ENCODE measurements around the gene CHN1. TPM values are rescaled to one million over a fixed set of nuclear protein-coding genes. Genes with fewer than 3 reads are reported as not detected.

Gene CHN1
- total RNA-seq, 2 experiments from 2014 or later: 3.8 to 6.2 TPM

DNA sequence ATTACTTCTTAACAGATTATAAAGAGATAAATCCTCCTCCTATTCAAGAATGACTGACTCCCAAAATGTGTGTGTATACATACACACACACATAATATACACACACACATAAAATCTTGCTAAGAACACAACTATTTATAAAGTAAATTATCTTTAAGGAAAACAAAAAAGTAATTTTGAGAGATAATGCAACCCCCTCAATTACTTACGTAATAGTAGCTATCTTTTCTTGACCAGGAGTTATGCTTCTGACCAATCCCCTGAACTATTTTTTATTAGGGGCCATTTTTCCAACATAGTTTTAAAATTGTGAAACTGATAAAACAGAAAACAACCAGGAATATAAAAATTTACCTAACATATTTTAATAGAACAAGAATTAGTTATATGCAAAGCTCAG lies 127.9 kb downstream of the CHN1 start:
- CTCF ChIA-PET: interaction anchor here (1.0 to 1.2 kb wide), 2 partner anchors 13 to 128 kb away, joined by 3 read pairs; no protein-coding TSS in a partner anchor
- Mint-ChIP-seq H3K27ac (no peak overlapping the region), H3K4me1 (ENCODE audit: low read depth) (no peaks in the 10 kb centered on the region), H3K9me3 (no peaks in the 10 kb centered on the region), H3K4me3 (no peak overlapping the region), H3K27me3 (no peaks in the 10 kb centered on the region), H3K36me3 (no peaks in the 10 kb centered on the region)
- POLR2A ChIA-PET: no interaction called here
- intact Hi-C loops (cut with micrococcal nuclease): no loop called here
- no peak for DNase-seq

DNA sequence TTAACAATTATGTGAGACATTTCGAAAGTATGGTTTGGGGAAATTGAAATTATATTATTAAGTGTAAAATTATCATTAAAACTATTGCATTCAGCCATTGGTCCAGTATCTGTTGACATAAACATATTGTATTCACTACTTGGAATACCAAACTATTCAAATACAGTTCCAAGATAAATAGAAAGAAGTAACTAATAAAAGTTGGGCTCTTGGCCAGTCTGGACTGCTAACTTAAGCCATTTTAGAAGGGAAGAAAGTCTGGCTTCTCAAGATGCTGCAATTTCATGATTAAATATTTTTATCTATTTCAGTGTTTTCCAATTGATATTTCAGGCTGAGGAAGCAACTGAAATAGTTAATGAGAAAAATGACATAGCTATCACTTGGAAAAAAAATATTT lies 131.1 kb downstream of the CHN1 start:
- no peaks in the 10 kb centered on the region for H3K27me3 Mint-ChIP-seq
- no peaks in the 10 kb centered on the region for H3K4me1 Mint-ChIP-seq (ENCODE audit: low read depth)
- ChIA-PET CTCF (no interaction called here), POLR2A (no interaction called here)
- H3K27ac Mint-ChIP-seq: no peak overlapping the region
- no peaks in the 10 kb centered on the region for H3K9me3 Mint-ChIP-seq
- no peak for DNase-seq
- H3K36me3 Mint-ChIP-seq: no peaks in the 10 kb centered on the region
- H3K4me3 Mint-ChIP-seq: no peak overlapping the region
- intact Hi-C loops (cut with micrococcal nuclease): no loop called here

DNA sequence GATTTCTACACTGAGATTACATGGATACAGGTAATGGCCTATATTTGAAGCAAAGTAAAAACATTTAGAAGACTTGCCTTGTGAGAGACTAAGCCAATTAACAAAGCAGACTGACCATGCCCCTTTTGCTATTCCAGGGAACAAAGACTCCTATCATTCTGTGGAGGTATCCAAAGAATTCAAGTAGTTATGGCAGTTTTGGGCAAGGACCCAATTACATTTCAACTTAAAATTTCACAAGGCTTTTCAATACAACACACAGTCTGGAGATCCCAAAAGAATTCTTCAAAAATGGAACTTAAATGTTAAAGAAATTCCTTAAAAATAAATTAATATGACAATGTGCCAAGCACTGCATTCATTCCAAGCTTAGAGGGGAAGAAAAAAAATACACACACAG lies 131.7 kb downstream of the CHN1 start:
- H3K36me3 Mint-ChIP-seq: no peaks in the 10 kb centered on the region
- H3K4me3 Mint-ChIP-seq: no peak overlapping the region
- intact Hi-C loops (cut with micrococcal nuclease): no loop called here
- no peaks in the 10 kb centered on the region for H3K9me3 Mint-ChIP-seq
- ChIA-PET POLR2A (no interaction called here), CTCF (no interaction called here)
- DNase-seq: no peak
- H3K27me3 Mint-ChIP-seq: no peaks in the 10 kb centered on the region
- no peaks in the 10 kb centered on the region for H3K4me1 Mint-ChIP-seq (ENCODE audit: low read depth)
- H3K27ac Mint-ChIP-seq: no peak overlapping the region

DNA sequence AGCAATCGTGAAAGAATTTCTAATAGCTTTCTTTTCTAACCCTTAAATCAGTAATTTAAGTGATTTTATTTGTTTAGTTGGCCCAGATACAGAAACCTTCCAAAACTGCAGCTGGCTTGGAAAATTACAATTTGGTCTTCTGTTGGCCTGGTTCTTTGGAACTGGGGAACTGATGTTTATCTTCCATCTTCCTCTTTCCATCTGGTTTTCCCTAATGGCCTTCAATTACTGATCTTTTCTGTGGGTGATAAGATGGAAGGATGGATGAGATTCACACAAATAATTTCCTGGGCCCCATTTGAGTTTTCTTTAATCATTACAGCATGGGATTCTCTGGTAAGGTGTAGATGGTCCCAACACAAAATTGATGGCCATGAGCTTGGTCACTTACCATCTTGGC lies 134.4 kb downstream of the CHN1 start:
- DNase-seq: no peak
- no peaks in the 10 kb centered on the region for H3K36me3 Mint-ChIP-seq
- ChIA-PET POLR2A (no interaction called here), CTCF (no interaction called here)
- no peaks in the 10 kb centered on the region for H3K27me3 Mint-ChIP-seq
- H3K4me3 Mint-ChIP-seq: no peak overlapping the region
- no peaks in the 10 kb centered on the region for H3K4me1 Mint-ChIP-seq (ENCODE audit: low read depth)
- H3K27ac Mint-ChIP-seq: no peak overlapping the region
- intact Hi-C loops (cut with micrococcal nuclease): no loop called here
- no peaks in the 10 kb centered on the region for H3K9me3 Mint-ChIP-seq

DNA sequence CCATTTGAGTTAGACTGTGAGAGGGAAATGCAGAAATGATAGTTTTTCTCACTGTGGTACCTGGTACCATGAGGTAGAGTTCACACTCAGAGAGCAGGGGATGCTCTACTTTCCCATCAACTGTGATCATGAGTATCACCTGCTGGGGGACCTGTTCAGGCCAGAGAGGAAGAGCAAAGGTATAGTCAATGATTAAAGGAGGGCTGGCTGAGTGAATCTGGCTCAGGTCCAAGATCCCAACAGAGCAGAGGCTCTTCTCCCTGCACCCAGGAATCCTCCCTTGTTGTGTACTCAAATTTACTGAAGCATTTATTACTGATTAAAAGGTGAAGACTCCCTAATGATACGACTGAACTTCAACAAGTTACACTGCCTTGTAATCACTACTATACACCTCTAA lies 136.3 kb downstream of the CHN1 start:
- intact Hi-C loops (cut with micrococcal nuclease): no loop called here
- H3K4me1 Mint-ChIP-seq (ENCODE audit: low read depth): no peaks in the 10 kb centered on the region
- no peaks in the 10 kb centered on the region for H3K9me3 Mint-ChIP-seq
- H3K27ac Mint-ChIP-seq: no peak overlapping the region
- no peaks in the 10 kb centered on the region for H3K27me3 Mint-ChIP-seq
- CTCF ChIA-PET: no interaction called here
- POLR2A ChIA-PET: no interaction called here
- DNase-seq: no peak
- H3K36me3 Mint-ChIP-seq: no peaks in the 10 kb centered on the region
- H3K4me3 Mint-ChIP-seq: no peak overlapping the region

DNA sequence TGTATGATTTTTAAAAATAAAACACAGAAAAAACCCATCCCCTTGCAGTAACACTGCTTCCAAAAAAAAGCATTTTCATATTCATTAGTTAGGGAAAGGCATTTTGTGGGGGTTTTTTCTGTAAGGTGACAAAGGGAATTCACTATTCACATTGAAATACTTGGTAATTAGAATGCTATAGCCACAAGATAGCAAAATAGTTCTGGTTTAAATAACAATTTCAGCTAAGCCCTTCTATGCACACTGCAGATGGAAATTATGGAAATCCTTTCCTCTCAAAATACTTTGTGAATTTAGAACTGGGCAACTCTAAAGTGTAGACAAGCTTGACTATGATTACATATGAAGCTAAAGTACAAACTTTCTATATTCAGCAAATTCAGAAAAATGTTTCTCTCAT lies 138.8 kb downstream of the CHN1 start:
- CTCF ChIA-PET: interaction anchor here (0.9 to 1.1 kb wide), 2 partner anchors 10 to 95 kb away, joined by 3 read pairs; no protein-coding TSS in a partner anchor
- POLR2A ChIA-PET: no interaction called here
- no peak for DNase-seq

DNA sequence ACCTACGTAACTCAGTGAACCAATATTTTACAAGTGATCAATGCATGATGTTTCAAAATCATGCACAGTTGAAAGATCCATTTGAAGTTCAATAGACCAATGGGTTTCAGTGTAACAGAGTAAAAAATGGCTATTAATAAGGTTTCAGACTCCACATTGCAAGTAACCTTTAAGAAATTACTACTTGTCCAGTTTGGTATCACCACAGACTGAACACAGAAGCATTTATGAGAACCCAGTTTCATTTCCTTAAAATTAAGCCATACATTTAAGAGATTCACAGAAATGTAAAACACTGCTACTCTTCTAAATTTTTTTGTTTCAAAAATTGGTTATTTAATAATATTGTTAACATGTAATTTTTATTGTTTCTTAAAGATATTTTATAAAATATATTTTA lies 142.0 kb downstream of the CHN1 start:
- DNase-seq: no peak
- Mint-ChIP-seq H3K4me3 (no peak overlapping the region), H3K27ac (no peak overlapping the region), H3K36me3 (no peaks in the 10 kb centered on the region), H3K4me1 (ENCODE audit: low read depth) (no peaks in the 10 kb centered on the region), H3K27me3 (no peaks in the 10 kb centered on the region), H3K9me3 (no peaks in the 10 kb centered on the region)
- intact Hi-C loops (cut with micrococcal nuclease): no loop called here
- POLR2A ChIA-PET: no interaction called here
- CTCF ChIA-PET: no interaction called here

More for the DNA sequence above, 138.8 kb downstream of the CHN1 start:
- no peak overlapping the region for H3K27ac Mint-ChIP-seq
- H3K4me3 Mint-ChIP-seq: no peak overlapping the region
- intact Hi-C loops (cut with micrococcal nuclease): no loop called here
- no peaks in the 10 kb centered on the region for H3K9me3 Mint-ChIP-seq
- H3K27me3 Mint-ChIP-seq: no peaks in the 10 kb centered on the region
- H3K36me3 Mint-ChIP-seq: no peaks in the 10 kb centered on the region
- no peaks in the 10 kb centered on the region for H3K4me1 Mint-ChIP-seq (ENCODE audit: low read depth)

DNA sequence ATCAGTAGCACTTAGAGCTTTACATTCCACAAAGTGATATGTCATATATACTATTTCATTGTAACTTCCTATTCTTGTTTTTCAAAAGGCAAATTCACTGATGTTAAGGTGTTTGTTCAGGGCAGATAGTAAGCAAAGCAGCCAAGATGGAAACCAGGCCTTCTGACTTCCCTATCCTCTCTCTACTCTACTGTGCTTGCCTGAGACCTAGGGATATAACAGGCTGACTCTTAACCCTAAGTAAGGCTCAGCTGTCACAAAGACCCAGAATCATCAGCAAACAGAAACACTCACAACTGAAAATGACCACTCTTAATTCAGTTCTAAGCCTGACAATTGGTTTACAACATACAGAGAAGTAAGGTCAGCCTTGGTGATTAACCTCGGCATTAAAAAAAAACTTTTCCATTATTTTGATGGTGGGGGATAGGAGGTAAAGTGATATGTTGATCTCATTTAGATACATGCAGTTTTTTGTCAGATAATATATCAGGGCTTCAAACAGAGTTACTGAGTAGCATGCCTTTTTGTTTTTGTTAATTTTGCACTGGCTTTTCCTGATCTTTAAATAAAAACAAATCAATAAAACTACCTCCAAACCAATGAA lies 145.5 kb downstream of the CHN1 start:
- no peaks in the 10 kb centered on the region for H3K27me3 Mint-ChIP-seq
- H3K27ac Mint-ChIP-seq: no peak overlapping the region
- intact Hi-C loops (cut with micrococcal nuclease): no loop called here
- no peaks in the 10 kb centered on the region for H3K9me3 Mint-ChIP-seq
- H3K4me3 Mint-ChIP-seq: no peak overlapping the region
- ChIA-PET POLR2A (no interaction called here), CTCF (interaction anchor here (1.5 kb wide), 1 partner anchor 56 kb away, joined by 3 read pairs; no protein-coding TSS in a partner anchor)
- no peak for DNase-seq
- no peaks in the 10 kb centered on the region for H3K4me1 Mint-ChIP-seq (ENCODE audit: low read depth)
- no peaks in the 10 kb centered on the region for H3K36me3 Mint-ChIP-seq

DNA sequence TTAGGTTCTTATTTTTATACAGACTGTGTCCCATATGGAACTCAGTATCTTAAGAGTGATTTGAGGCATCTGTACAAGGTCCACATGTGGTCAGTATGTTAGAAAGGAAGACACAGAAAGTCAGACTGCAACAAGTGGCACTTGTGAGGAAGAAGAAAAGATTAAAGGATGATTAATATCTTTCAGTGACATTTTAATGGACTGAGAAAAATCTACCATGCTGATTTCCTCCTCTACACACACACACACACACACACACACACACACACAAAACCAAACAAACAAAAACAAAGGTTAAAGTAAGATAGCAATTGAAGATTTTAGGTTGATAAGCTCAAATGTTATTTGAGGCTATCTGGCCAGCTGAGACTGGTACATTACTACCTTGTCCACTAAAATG lies 146.4 kb downstream of the CHN1 start:
- Mint-ChIP-seq H3K27me3 (no peaks in the 10 kb centered on the region), H3K9me3 (no peaks in the 10 kb centered on the region), H3K4me1 (ENCODE audit: low read depth) (no peaks in the 10 kb centered on the region), H3K36me3 (no peaks in the 10 kb centered on the region), H3K27ac (no peak overlapping the region), H3K4me3 (no peak overlapping the region)
- ChIA-PET POLR2A (no interaction called here), CTCF (no interaction called here)
- no peak for DNase-seq
- intact Hi-C loops (cut with micrococcal nuclease): no loop called here

DNA sequence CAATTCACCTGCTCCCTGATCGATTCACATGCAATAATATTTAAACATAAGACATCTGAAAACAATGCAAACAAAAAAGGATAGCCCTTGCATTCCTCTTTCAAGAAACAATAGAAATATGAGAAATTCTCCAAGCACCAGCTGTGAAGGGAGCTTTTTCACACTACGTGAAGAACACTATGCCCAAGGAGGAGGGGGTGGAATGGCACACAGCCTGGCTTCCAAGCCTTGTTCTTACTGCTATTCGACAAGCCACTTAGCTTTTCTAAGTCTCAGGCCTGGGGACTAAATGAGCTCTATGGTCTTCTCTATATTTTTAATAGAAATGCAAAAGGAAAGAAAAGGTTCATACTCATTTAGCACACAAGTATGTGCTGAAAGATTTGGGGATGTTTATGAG lies 148.7 kb downstream of the CHN1 start:
- no peaks in the 10 kb centered on the region for H3K27me3 Mint-ChIP-seq
- no peak for DNase-seq
- H3K9me3 Mint-ChIP-seq: no peaks in the 10 kb centered on the region
- H3K4me3 Mint-ChIP-seq: no peak overlapping the region
- H3K4me1 Mint-ChIP-seq (ENCODE audit: low read depth): no peaks in the 10 kb centered on the region
- H3K36me3 Mint-ChIP-seq: no peaks in the 10 kb centered on the region
- ChIA-PET POLR2A (no interaction called here), CTCF (no interaction called here)
- no peak overlapping the region for H3K27ac Mint-ChIP-seq
- intact Hi-C loops (cut with micrococcal nuclease): no loop called here

DNA sequence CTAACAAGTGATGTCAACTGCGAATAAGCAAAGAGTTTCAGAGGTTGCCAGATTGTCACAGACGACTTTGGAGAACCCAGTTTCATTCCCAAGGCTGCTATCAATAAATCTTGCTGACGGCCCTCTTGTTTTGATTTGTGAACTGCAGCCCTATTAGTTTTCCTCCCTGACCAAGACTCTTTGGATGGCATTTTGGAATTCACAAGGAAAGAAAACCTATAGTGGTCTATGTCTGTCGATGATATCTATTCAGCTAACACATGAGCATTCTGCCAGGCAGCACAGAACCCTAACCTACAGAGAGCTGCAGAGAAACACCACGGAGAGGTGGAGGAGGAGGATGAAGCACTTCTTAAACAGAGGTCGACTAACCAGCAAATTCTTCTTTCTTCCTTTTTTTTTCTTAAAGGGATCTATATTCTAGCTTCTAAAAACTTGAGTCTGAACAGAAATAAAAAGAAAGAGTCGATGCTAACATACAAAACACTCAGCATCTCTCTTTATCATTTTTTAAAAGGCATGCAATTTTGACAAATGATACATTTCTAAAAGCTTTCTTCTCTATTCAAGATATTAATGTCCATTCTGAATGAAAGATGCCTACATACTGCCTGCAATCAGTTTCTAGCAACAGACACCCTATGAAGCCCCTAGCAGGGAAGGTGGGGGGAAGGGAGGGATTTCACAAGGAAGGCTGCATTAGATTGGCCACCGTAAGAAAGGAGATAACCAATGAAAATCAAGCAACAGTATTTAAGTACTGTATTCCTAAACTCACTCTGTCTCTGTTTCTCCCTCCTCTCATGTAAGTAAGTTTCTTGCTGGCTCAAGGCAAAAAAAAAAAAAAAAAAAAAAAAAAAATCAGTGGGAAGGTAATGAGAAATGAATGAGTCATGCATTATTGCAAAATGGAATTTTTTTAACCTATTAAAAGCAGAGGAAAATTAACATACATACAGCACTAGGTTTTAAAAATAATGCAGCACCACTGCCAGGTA lies 157.9 kb downstream of the CHN1 start:
- H3K9me3 Mint-ChIP-seq: no peaks in the 10 kb centered on the region
- intact Hi-C loops (cut with micrococcal nuclease): no loop called here

DNA sequence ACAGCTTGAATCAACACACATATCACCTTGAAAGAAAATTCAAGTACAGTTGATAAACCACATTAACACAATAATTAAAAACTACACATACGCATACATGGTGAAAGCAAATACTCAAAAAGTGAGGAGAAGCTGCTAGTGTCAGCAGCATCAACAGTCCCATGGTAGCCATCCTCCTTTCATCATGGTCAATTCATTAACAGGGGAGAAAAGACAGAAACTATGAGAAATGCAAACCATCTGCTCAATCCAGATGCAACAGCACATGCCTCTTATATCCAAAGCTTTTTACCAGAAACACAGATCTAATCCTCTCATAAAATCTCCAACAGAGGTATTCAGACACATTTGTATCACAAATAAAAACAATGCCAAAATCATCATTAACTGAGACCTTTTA lies 159.0 kb downstream of the CHN1 start:
- no peaks in the 10 kb centered on the region for H3K36me3 Mint-ChIP-seq
- CTCF ChIA-PET: interaction anchor here (1.0 to 1.1 kb wide), 2 partner anchors 75 to 97 kb away, joined by 3 to 4 read pairs; no protein-coding TSS in a partner anchor
- no peaks in the 10 kb centered on the region for H3K27me3 Mint-ChIP-seq
- intact Hi-C loops (cut with micrococcal nuclease): no loop called here
- DNase-seq: no peak
- no peak overlapping the region for H3K27ac Mint-ChIP-seq
- H3K9me3 Mint-ChIP-seq: no peaks in the 10 kb centered on the region
- H3K4me1 Mint-ChIP-seq (ENCODE audit: low read depth): peaks cover 14% of the 10 kb centered on the region
- POLR2A ChIA-PET: no interaction called here
- peak overlapping the region; percentile 3 for H3K4me3 Mint-ChIP-seq

More for the DNA sequence above, 157.9 kb downstream of the CHN1 start:
- H3K27ac Mint-ChIP-seq: no peak overlapping the region
- peaks cover 14% of the 10 kb centered on the region for H3K4me1 Mint-ChIP-seq (ENCODE audit: low read depth)
- H3K27me3 Mint-ChIP-seq: no peaks in the 10 kb centered on the region
- no peak for DNase-seq
- CTCF ChIA-PET: interaction anchor here (0.8 to 1.6 kb wide), 5 partner anchors 12 to 152 kb away, joined by 3 to 4 read pairs (median 3); no protein-coding TSS in a partner anchor
- H3K4me3 Mint-ChIP-seq: no peak overlapping the region
- H3K36me3 Mint-ChIP-seq: no peaks in the 10 kb centered on the region
- POLR2A ChIA-PET: no interaction called here
